ENCODE results near the gene MCRIP2. TPM values are rescaled to one million over a fixed set of nuclear protein-coding genes. Genes with fewer than 3 reads are reported as not detected.

Gene MCRIP2
- total RNA-seq, 1 donor from 2014 or later: 194 TPM

GRCh38 chr16:642189-643049, 791 bp downstream of the MCRIP2 start:
- DNase-seq (ENCODE audit: missing footprints) (no peak), ATAC-seq (peak; percentile 27)
- intact Hi-C loops (cut with DNase I): no loop called here

- DNase-seq (ENCODE audit: missing footprints) (no peak), ATAC-seq (no peak)
- intact Hi-C loops (cut with DNase I): no loop called here
These were observed 1.4 kb downstream of the MCRIP2 start for GRCh38 chr16:643050-643368.

- intact Hi-C loops (cut with DNase I): no loop called here
- no peak for DNase-seq (ENCODE audit: missing footprints)
- ATAC-seq: no peak
These were observed 2.9 kb downstream of the MCRIP2 start for GRCh38 chr16:644556-644955.

- intact Hi-C loops (cut with DNase I): no loop called here
- ATAC-seq (peak; percentile 36), DNase-seq (ENCODE audit: missing footprints) (no peak)
These were observed 4.4 kb downstream of the MCRIP2 start for GRCh38 chr16:645852-646678.

- no peak for ATAC-seq
- intact Hi-C loops (cut with DNase I): no loop called here
- no peak for DNase-seq (ENCODE audit: missing footprints)
These were observed 5.1 kb downstream of the MCRIP2 start for GRCh38 chr16:646679-647172.

GRCh38 chr16:647173-647902, 5.7 kb downstream of the MCRIP2 start:
- ATAC-seq (no peak), DNase-seq (ENCODE audit: missing footprints) (no peak)
- intact Hi-C loops (cut with DNase I): no loop called here

- ATAC-seq (no peak), DNase-seq (ENCODE audit: missing footprints) (no peak)
- intact Hi-C loops (cut with DNase I): no loop called here
These were observed 6.6 kb downstream of the MCRIP2 start for GRCh38 chr16:648071-648780.

- peak; percentile 97 for DNase-seq (ENCODE audit: missing footprints)
- intact Hi-C loops (cut with DNase I): no loop called here
- peak; percentile 81 for ATAC-seq
These were observed 7.4 kb downstream of the MCRIP2 start, which contains the start of gene WDR90 for GRCh38 chr16:648781-649589. Gene WDR90 (plus strand): TSS chr16:649365. CDS start chr16:649417, 52 bp downstream.

GRCh38 chr16:649631-650030, 8.0 kb downstream of the MCRIP2 start:
- intact Hi-C loops (cut with DNase I): no loop called here
- ATAC-seq (no peak), DNase-seq (ENCODE audit: missing footprints) (no peak)

- intact Hi-C loops (cut with DNase I): no loop called here
- ATAC-seq (no peak), DNase-seq (ENCODE audit: missing footprints) (no peak)
These were observed 10.2 kb downstream of the MCRIP2 start for GRCh38 chr16:651844-652243.

GRCh38 chr16:652454-653305, 11.1 kb downstream of the MCRIP2 start:
- no peak for ATAC-seq
- intact Hi-C loops (cut with DNase I): no loop called here
- no peak for DNase-seq (ENCODE audit: missing footprints)

- intact Hi-C loops (cut with DNase I): no loop called here
- ATAC-seq (no peak), DNase-seq (ENCODE audit: missing footprints) (no peak)
These were observed 12.4 kb downstream of the MCRIP2 start for GRCh38 chr16:654034-654433.

GRCh38 chr16:657487-657886, 15.9 kb downstream of the MCRIP2 start:
- no peak for ATAC-seq
- intact Hi-C loops (cut with DNase I): no loop called here
- DNase-seq (ENCODE audit: missing footprints): no peak

GRCh38 chr16:658679-659571, 17.3 kb downstream of the MCRIP2 start:
- ATAC-seq: no peak
- intact Hi-C loops (cut with DNase I): no loop called here

GRCh38 chr16:659618-660017, 18.0 kb downstream of the MCRIP2 start:
- DNase-seq (ENCODE audit: missing footprints) (no peak), ATAC-seq (no peak)
- intact Hi-C loops (cut with DNase I): loop anchor here (5.0 kb wide), 1 partner anchor 72 kb away; no protein-coding TSS in a partner anchor

More at GRCh38 chr16:658679-659571, 17.3 kb downstream of the MCRIP2 start:
- DNase-seq (ENCODE audit: missing footprints): no peak

- intact Hi-C loops (cut with DNase I): loop anchor here (5.0 kb wide), 1 partner anchor 73 kb away; no protein-coding TSS in a partner anchor
- ATAC-seq: no peak
- no peak for DNase-seq (ENCODE audit: missing footprints)
These were observed 18.5 kb downstream of the MCRIP2 start for GRCh38 chr16:660132-660458.
